K562 (cell line): ENCODE results near the gene ZBTB46.

Source experiments
- POLR2G ChIP-seq: fragments of 200-400 bp; formaldehyde crosslinking; IDR thresholded peaks from 2 replicates; pipeline ENCODE4 v1.6.1; 2017; ENCODE audit warnings: low read depth, mild to moderate bottlenecking, antibody characterized with exemption, low read length, moderate library complexity
- SMAD1 ChIP-seq: fragments of 150-350 bp; IDR thresholded peaks from 2 replicates; pipeline ENCODE4 v1.6.1; 2014; ENCODE audit warnings: low read length, low read depth; ENCODE audit not compliant: partially characterized antibody
- ZNF121 ChIP-seq: sonication (generic); formaldehyde crosslinking; conservative IDR thresholded peaks from 2 replicates; pipeline ENCODE4 v1.8.0; 2022; ENCODE audit warnings: missing genetic modification reagents
- ZNF696 ChIP-seq: fragments of 250-450 bp; sonication (Bioruptor Pico); conservative IDR thresholded peaks from 2 replicates; pipeline ENCODE4 v1.4.0; 2020; ENCODE audit warnings: mild to moderate bottlenecking, moderate library complexity
- TF ChIP-seq, protein P1 (sequence below), 3 experiments: IDR thresholded peaks in 2 of 3; conservative IDR thresholded peaks in 1 of 3; 2 replicates each; pipeline ENCODE4 v1.5.1; 2011 to 2012; ENCODE audit warnings: low read length in 3 of 3, mild to moderate bottlenecking in 3 of 3, control low read depth in 2 of 3, improper control_type of control experiment in 1 of 3, inconsistent platforms in 1 of 3, low read depth in 1 of 3, mixed read lengths in 1 of 3, moderate library complexity in 1 of 3; ENCODE audit not compliant: insufficient read depth in 2 of 3

DNA sequence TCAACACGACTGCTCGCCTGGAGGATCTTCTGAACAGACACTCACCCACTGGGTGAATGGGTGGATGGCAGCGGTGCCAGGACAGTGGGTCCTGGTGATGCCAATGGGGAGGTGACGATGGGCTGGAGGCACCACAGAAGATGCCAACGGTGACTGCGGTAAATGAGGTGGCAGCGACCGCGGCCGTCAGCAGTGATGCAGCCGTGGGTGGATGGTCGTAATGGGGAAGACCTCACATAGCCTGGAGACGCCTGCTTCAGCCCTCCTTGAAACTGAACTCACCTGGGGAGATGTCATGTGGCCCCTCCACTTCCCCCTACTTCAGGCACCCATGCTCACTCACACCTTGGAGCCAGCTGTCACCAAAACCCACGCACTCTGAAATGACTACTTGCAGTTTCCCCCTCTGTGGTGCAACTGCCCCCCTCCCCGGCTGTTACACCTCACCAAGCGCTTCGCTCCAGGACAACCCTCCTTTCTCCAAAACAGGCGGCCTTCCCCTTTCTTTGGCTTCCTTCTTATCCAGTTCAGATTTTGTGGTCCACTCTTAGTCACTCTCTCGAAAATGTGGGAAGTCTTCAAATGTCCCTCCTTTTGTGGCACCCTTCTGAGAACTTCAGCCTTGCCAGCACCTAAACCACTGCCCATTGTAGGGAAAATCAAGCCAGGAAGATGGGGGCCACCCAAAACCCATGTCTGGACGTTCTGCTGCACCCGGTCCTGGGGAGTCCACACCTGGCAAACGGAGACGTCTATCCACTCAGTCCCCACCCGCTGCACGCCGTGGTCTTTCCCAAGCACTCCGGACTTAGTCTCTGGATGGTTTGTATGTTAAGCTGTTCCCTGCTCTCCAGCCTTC, 19.9 kb upstream of the ZBTB46 start:
- TF ChIP-seq, protein P1, sequence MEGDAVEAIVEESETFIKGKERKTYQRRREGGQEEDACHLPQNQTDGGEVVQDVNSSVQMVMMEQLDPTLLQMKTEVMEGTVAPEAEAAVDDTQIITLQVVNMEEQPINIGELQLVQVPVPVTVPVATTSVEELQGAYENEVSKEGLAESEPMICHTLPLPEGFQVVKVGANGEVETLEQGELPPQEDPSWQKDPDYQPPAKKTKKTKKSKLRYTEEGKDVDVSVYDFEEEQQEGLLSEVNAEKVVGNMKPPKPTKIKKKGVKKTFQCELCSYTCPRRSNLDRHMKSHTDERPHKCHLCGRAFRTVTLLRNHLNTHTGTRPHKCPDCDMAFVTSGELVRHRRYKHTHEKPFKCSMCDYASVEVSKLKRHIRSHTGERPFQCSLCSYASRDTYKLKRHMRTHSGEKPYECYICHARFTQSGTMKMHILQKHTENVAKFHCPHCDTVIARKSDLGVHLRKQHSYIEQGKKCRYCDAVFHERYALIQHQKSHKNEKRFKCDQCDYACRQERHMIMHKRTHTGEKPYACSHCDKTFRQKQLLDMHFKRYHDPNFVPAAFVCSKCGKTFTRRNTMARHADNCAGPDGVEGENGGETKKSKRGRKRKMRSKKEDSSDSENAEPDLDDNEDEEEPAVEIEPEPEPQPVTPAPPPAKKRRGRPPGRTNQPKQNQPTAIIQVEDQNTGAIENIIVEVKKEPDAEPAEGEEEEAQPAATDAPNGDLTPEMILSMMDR (IDR thresholded peaks at IDR 0.05 in 2 of 3, conservative IDR thresholded peaks at IDR 0.05 in 1 of 3; ENCODE audit: insufficient read depth in 2 of 3, low read depth in 1 of 3, low read length in 3 of 3) = no peak
- TF ChIP-seq POLR2G (no peak), ZNF696 (no peak), SMAD1 (no peak), ZNF121 (no peak)
